Neural cell (in vitro differentiated cells): ENCODE results near the gene MDFIC2. TPM values are rescaled to one million over a fixed set of nuclear protein-coding genes. Genes with fewer than 3 reads are reported as not detected.

Experiments used
- H2AFZ ChIP-seq: fragments of 200-600, 300-800 bp; sonication (generic), shearing (Covaris generic); 2 replicates; pipeline ENCODE4 v1.6.0; 2014; ENCODE audit warnings: low read depth, mild to moderate bottlenecking, antibody characterized with exemption, low read length, moderate library complexity
- H3F3A ChIP-seq: fragments of 200-600 bp; shearing (Covaris generic); 2 replicates; pipeline ENCODE4 v1.6.1; 2016; ENCODE audit warnings: mild to moderate bottlenecking, moderate library complexity, mixed read lengths, antibody characterized with exemption, low read length; ENCODE audit not compliant: insufficient read depth, poor library complexity, severe bottlenecking
- H3K27ac ChIP-seq: fragments of 200-600, 300-800 bp; sonication (generic), shearing (Covaris generic); 2 replicates; pipeline ENCODE4 v1.5.1; 2014; ENCODE audit warnings: mild to moderate bottlenecking, low read length, moderate library complexity
- H3K27me3 ChIP-seq: fragments of 300-800, 200-600 bp; sonication (generic), shearing (Covaris generic); 2 replicates; pipeline ENCODE4 v1.6.0; 2014; ENCODE audit warnings: mild to moderate bottlenecking, low read depth, low read length, moderate library complexity; ENCODE audit not compliant: insufficient read depth
- H3K36me3 ChIP-seq: fragments of 300-800, 200-600 bp; sonication (generic), shearing (Covaris generic); 2 replicates; pipeline ENCODE4 v1.5.1; 2014; ENCODE audit warnings: mild to moderate bottlenecking, antibody characterized with exemption, low read length, moderate library complexity; ENCODE audit not compliant: insufficient read depth
- H3K4me2 ChIP-seq: fragments of 300-800, 200-600 bp; sonication (generic), shearing (Covaris generic); 2 replicates; pipeline ENCODE4 v1.6.0; 2014; ENCODE audit warnings: mild to moderate bottlenecking, low read length
- H3K4me3 ChIP-seq: fragments of 300-800, 200-600 bp; sonication (generic), shearing (Covaris generic); 2 replicates; pipeline ENCODE4 v1.5.1; 2014; ENCODE audit warnings: mild to moderate bottlenecking, low read length, moderate library complexity
- H3K79me2 ChIP-seq: fragments of 200-600 bp; shearing (Covaris generic); replicated peaks from 2 replicates; pipeline ENCODE4 v1.6.0; 2014; ENCODE audit warnings: mild to moderate bottlenecking, low read length, moderate library complexity; ENCODE audit not compliant: insufficient read depth
- H3K9ac ChIP-seq: fragments of 300-800, 200-600 bp; sonication (generic), shearing (Covaris generic); 2 replicates; pipeline ENCODE4 v1.6.1; 2016; ENCODE audit warnings: mild to moderate bottlenecking, low read length, mixed read lengths
- H3K9me2 ChIP-seq: fragments of 200-600 bp; shearing (Covaris generic); 2 replicates; pipeline ENCODE4 v1.6.1; 2016; ENCODE audit warnings: mild to moderate bottlenecking, low read length, mixed read lengths; ENCODE audit not compliant: insufficient read depth
- H3K9me3 ChIP-seq: fragments of 200-600, 300-800 bp; sonication (generic), shearing (Covaris generic); 2 replicates; pipeline ENCODE4 v1.6.1; 2016; ENCODE audit warnings: mild to moderate bottlenecking, mixed run types, low read length, moderate library complexity, mixed read lengths
- H4K20me1 ChIP-seq: fragments of 200-600 bp; shearing (Covaris generic); 2 replicates; pipeline ENCODE4 v1.6.1; 2016; ENCODE audit warnings: mild to moderate bottlenecking, mixed run types; ENCODE audit not compliant: insufficient read depth
- CTCF ChIP-seq: fragments of 450-650 bp; IDR thresholded peaks from 2 replicates; pipeline ENCODE4 v1.5.1; 2014; ENCODE audit warnings: antibody characterized with exemption, mild to moderate bottlenecking, moderate library complexity; ENCODE audit not compliant: poor library complexity, severe bottlenecking
- EP300 ChIP-seq: fragments of 450-650 bp; conservative IDR thresholded peaks from 2 replicates; pipeline ENCODE4 v1.6.1; 2014; ENCODE audit warnings: antibody characterized with exemption, mild to moderate bottlenecking, moderate library complexity; ENCODE audit not compliant: poor library complexity, severe bottlenecking
- EZH2 ChIP-seq: fragments of 200-600, 300-800 bp; shearing (Covaris generic), sonication (generic); IDR thresholded peaks from 2 replicates; pipeline ENCODE4 v1.6.1; 2014; ENCODE audit warnings: antibody characterized with exemption, low read length, borderline replicate concordance, mild to moderate bottlenecking; ENCODE audit not compliant: insufficient read depth, poor library complexity, severe bottlenecking
- MXI1 ChIP-seq: fragments of 450-650 bp; conservative IDR thresholded peaks from 2 replicates; pipeline ENCODE4 v1.6.1; 2014; ENCODE audit warnings: antibody characterized with exemption, mild to moderate bottlenecking; ENCODE audit not compliant: poor library complexity, severe bottlenecking
- POLR2AphosphoS5 ChIP-seq: IDR thresholded peaks from 2 replicates; pipeline ENCODE4 v1.6.1; 2012
- RAD21 ChIP-seq: fragments of 450-650 bp; conservative IDR thresholded peaks from 2 replicates; pipeline ENCODE4 v1.6.1; 2014; ENCODE audit warnings: antibody characterized with exemption, mild to moderate bottlenecking, moderate library complexity
- REST ChIP-seq: IDR thresholded peaks from 2 replicates; pipeline ENCODE4 v1.6.1; 2012; ENCODE audit warnings: borderline replicate concordance
- SMC3 ChIP-seq: fragments of 450-650 bp; conservative IDR thresholded peaks from 2 replicates; pipeline ENCODE4 v1.6.1; 2014; ENCODE audit warnings: antibody characterized with exemption, mild to moderate bottlenecking, moderate library complexity; ENCODE audit not compliant: poor library complexity
- TAF1 ChIP-seq: IDR thresholded peaks from 2 replicates; pipeline ENCODE4 v1.6.1; 2012; ENCODE audit warnings: low read depth
- polyA plus RNA-seq: library from polyadenylated mRNA; depleted of rRNA; stranded (reverse); fragments of >200 nt; gene quantifications from 2 replicates; pipeline ENCODE4 v1.2.3, GENCODE V29; 2014

MDFIC2 gene
- polyA plus RNA-seq, 1 donor from 2014 or later, result not detected

- TF ChIP-seq EZH2 (no peak), REST (no peak), MXI1 (no peak), CTCF (no peak), RAD21 (no peak)
- Histone ChIP-seq H3K9me3 (no peaks in the 10 kb centered on the region), H4K20me1 (no peaks in the 10 kb centered on the region), H2AFZ (no peak overlapping the region), H3K79me2 (no peaks in the 10 kb centered on the region), H3K9ac (no peak overlapping the region), H3F3A (no peaks in the 10 kb centered on the region), H3K27ac (no peak overlapping the region), H3K4me3 (no peak overlapping the region), H3K27me3 (no peaks in the 10 kb centered on the region), H3K9me2 (no peaks in the 10 kb centered on the region), H3K4me2 (no peak overlapping the region), H3K36me3 (no peaks in the 10 kb centered on the region)
These were observed 38.9 kb downstream of the MDFIC2 start for GRCh38 chr3:70273492-70273891.

- H3K4me3 ChIP-seq, result no peak overlapping the region
- no peak overlapping the region for H3K9ac ChIP-seq
- no peaks in the 10 kb centered on the region for H3K9me3 ChIP-seq
- no peaks in the 10 kb centered on the region for H4K20me1 ChIP-seq
- H3K27ac ChIP-seq, result no peak overlapping the region
- no peak overlapping the region for H3K4me2 ChIP-seq
- no peak overlapping the region for H2AFZ ChIP-seq
- H3F3A ChIP-seq, result no peaks in the 10 kb centered on the region
- H3K27me3 ChIP-seq, result no peaks in the 10 kb centered on the region
- H3K79me2 ChIP-seq, result no peaks in the 10 kb centered on the region
- no peaks in the 10 kb centered on the region for H3K9me2 ChIP-seq
- TF ChIP-seq EZH2 (no peak), RAD21 (no peak), REST (no peak), CTCF (no peak), TAF1 (no peak), SMC3 (no peak), MXI1 (no peak), POLR2AphosphoS5 (no peak), EP300 (no peak)
- H3K36me3 ChIP-seq, result no peaks in the 10 kb centered on the region
These were observed 39.6 kb downstream of the MDFIC2 start for GRCh38 chr3:70272798-70273197.
